Stimulated activated CD4-positive, alpha-beta T cell treated with anti-CD3 and anti-CD28 coated beads, Interleukin-1b, Interleukin-23, amount 100 ng/mL, for 4 hours (primary cell): ENCODE results near the gene MYOM1.
"Not testable (repeated sequence)": the region's sequence is repeated elsewhere in the genome, so short reads cannot be mapped to it uniquely, and the experiment has no call there.

Source experiments
- DNase-seq, 2 donors: peaks; one replicate each; pipeline ENCODE4 v3.0.0-alpha.2; 2020; ENCODE audit warnings: low read depth in 2 of 2

MYOM1 gene

DNA sequence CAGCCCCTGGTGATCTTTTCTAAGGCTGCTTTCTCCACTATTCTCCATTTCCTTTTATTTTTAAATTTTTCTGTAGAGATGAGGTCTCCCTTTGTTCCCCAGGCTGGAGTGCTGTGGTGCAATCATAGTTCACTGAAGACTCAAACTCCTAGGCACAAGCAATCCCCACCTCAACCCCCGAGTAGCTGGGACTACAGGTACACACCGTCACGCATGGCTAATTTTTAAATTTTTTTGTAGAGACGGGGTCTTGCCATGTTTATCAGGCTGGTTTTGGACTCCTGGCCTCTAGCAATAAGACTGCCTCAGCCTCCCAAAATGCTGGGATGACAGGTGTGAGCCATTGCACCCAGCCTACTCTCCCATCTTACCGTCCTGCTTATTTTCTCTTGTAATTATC is 184.1 kb downstream of the MYOM1 start:
- no peak for DNase-seq

DNA sequence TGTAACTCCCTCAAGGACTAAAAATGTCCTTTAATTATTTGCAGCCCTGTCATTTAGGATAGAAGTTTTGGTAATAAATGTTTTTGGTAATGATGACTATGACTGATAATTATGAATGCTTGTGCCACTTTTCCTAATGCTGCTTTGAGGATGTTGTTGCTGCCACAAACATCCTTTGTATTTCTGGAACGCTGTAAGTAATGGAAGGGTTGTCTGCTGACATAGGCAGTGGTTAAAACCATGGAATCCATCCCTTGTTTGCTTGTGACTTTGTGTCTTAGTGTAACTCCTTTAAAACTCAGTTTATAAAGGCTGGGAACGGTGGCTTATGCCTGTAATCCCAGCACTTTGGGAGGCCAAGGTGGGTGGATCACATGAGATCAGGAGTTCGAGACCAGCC is 187.0 kb downstream of the MYOM1 start:
- DNase-seq, result no peak

DNA sequence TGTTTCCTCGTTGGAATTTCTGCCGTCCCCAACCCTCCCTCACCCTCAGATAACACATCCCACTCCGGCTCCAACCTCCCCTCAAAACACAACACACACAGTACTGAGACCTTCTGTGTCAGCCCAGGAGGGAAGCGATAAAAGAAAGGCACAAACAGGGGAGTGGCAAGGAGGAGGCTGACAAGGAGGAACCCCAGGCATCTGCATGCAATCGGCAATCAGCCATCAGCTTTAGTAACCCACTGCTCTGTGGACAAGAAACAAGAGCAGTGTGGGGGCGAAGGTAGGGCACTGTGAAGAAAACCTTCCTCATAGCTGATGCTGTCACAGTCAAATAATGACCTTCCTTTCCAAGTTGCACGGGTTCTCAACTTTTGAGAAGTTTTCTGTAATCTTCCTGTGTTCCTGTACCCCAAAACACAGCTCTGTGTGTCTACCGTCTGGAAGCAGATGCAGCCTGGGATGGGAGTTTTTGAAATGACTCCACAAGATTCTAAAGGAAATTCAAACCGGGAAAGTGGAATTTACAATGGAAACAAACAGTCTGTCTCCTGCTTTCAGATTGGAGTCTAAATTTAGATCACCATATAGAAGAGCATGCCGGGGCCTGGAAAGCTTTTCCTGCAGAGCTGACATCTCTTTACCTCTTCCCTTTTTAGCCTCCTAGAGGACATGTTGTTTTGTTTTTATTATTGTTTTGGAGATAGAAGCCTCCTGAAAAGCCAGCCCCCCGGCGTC is 190.4 kb downstream of the MYOM1 start:
- no peak for DNase-seq

GRCh38 chr18:3028115-3028514 is 191.7 kb downstream of the MYOM1 start:
- not testable (repeated sequence) for DNase-seq

GRCh38 chr18:3027370-3027891 is 192.3 kb downstream of the MYOM1 start:
- no peak for DNase-seq

DNA sequence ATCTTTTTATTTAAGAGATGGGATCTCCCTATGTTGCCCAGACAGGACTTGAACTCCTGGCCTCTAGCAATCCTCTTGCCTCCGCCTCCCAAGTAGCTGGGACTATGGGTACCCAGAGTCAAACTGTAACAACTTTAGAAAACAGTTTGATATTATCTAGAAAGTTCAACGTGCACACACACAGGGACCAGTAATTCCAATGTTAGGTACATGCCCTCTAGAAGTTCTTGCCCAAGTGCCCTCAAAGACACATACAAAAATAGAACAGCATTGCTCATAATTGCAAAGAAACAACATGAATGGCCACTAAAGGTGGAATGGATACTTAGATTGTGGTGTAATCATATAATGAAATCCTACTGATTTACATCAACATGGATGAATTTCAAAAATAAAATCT is 194.2 kb downstream of the MYOM1 start:
- no peak for DNase-seq

- DNase-seq, result not testable (repeated sequence)
Observed at GRCh38 chr18:3023603-3024002, 196.2 kb downstream of the MYOM1 start.
